ELF-1 (cell line): ENCODE data around the gene PRRX1.

ENCODE experiments used
- DNase-seq: peaks from one replicate; pipeline ENCODE4 v3.0.0-alpha.2; 2016; ENCODE audit warnings: low read depth, low spot score

PRRX1 gene

GRCh38 chr1:170664828-170665612 lies 1.1 kb downstream of the PRRX1 start:
- DNase-seq = peak; percentile 49

- no peak for DNase-seq
These were observed 1.7 kb downstream of the PRRX1 start for GRCh38 chr1:170665629-170666028.

- DNase-seq = peak; percentile 18
These were observed 2.8 kb downstream of the PRRX1 start for GRCh38 chr1:170666541-170667254.

- DNase-seq = peak; percentile 44
These were observed 4.5 kb downstream of the PRRX1 start for GRCh38 chr1:170668209-170669106.

- no peak for DNase-seq
These were observed 5.1 kb downstream of the PRRX1 start for GRCh38 chr1:170669107-170669445.

GRCh38 chr1:170669586-170670530 lies 5.9 kb downstream of the PRRX1 start:
- no peak for DNase-seq

- peak; percentile 77 for DNase-seq
These were observed 7.1 kb downstream of the PRRX1 start for GRCh38 chr1:170670802-170671628.

GRCh38 chr1:170671629-170671963 lies 7.7 kb downstream of the PRRX1 start:
- DNase-seq = no peak

- no peak for DNase-seq
These were observed 8.4 kb downstream of the PRRX1 start for GRCh38 chr1:170672316-170672715.

- DNase-seq = no peak
These were observed 10.3 kb downstream of the PRRX1 start for GRCh38 chr1:170674239-170674638.

GRCh38 chr1:170674986-170675385 lies 11.1 kb downstream of the PRRX1 start:
- no peak for DNase-seq

- DNase-seq = no peak
These were observed 11.9 kb downstream of the PRRX1 start for GRCh38 chr1:170675865-170676264.

GRCh38 chr1:170676628-170677027 lies 12.7 kb downstream of the PRRX1 start:
- DNase-seq = no peak

GRCh38 chr1:170678027-170678600 lies 14.2 kb downstream of the PRRX1 start:
- DNase-seq = no peak

GRCh38 chr1:170680428-170680827 lies 16.5 kb downstream of the PRRX1 start:
- DNase-seq = no peak

- DNase-seq = no peak
These were observed 18.2 kb downstream of the PRRX1 start for GRCh38 chr1:170682169-170682568.

GRCh38 chr1:170682809-170683208 lies 18.9 kb downstream of the PRRX1 start:
- no peak for DNase-seq

GRCh38 chr1:170685166-170685565 lies 21.2 kb downstream of the PRRX1 start:
- no peak for DNase-seq

GRCh38 chr1:170686291-170686690 lies 22.4 kb downstream of the PRRX1 start:
- no peak for DNase-seq

GRCh38 chr1:170687621-170688020 lies 23.7 kb downstream of the PRRX1 start:
- DNase-seq = no peak
